MCF 10A (cell line): Measurements from ENCODE around the gene ZNF311. TPM values are rescaled to one million over a fixed set of nuclear protein-coding genes. Genes with fewer than 3 reads are reported as not detected.

Source experiments
- BruUV-seq: library from RNA; stranded (reverse); fragments of 400-500 nt; replicated peaks from 2 replicates; lab custom pipeline; 2021; lab: Mats Ljungman, UMichigan
- CTCF ChIA-PET: fragments of 300-600 bp; sonication (Branson Sonifier 250); formaldehyde crosslinking; extraction: SDS; loops from one replicate; lab custom pipeline; 2021; ENCODE audit warnings: antibody characterized with exemption, inconsistent platforms; lab: Yijun Ruan, JAX
- POLR2A ChIA-PET: fragments of 300-600, 350-650 bp; sonication (Branson Sonifier 250); formaldehyde crosslinking; extraction: SDS; loops from one replicate; lab custom pipeline; 2020; ENCODE audit warnings: antibody characterized with exemption, inconsistent platforms; lab: Yijun Ruan, JAX
- DNase-seq: peaks from one replicate; pipeline ENCODE4 v3.0.0-alpha.2; 2018; ENCODE audit not compliant: unreplicated experiment
- H3K27ac Mint-ChIP-seq: one replicate; pipeline ENCODE4 v1.8.0; 2022; ENCODE audit warnings: mild to moderate bottlenecking, low read depth, mixed read lengths; ENCODE audit not compliant: unreplicated experiment
- H3K27me3 Mint-ChIP-seq: one replicate; pipeline ENCODE4 v1.8.0; 2022; ENCODE audit warnings: mixed read lengths; ENCODE audit not compliant: insufficient read depth, unreplicated experiment
- H3K36me3 Mint-ChIP-seq: one replicate; pipeline ENCODE4 v1.8.0; 2022; ENCODE audit warnings: mild to moderate bottlenecking, moderate library complexity, mixed read lengths; ENCODE audit not compliant: insufficient read depth, unreplicated experiment
- H3K4me1 Mint-ChIP-seq: one replicate; pipeline ENCODE4 v1.8.0; 2022; ENCODE audit warnings: mixed read lengths; ENCODE audit not compliant: insufficient read depth, unreplicated experiment
- H3K4me3 Mint-ChIP-seq: one replicate; pipeline ENCODE4 v1.8.0; 2022; ENCODE audit warnings: mild to moderate bottlenecking, moderate library complexity, mixed read lengths; ENCODE audit not compliant: unreplicated experiment
- H3K9me3 Mint-ChIP-seq: one replicate; pipeline ENCODE4 v1.8.0; 2022; ENCODE audit warnings: mixed read lengths; ENCODE audit not compliant: unreplicated experiment
- intact Hi-C: fragments of 100-400 bp; cut with micrococcal nuclease; formaldehyde crosslinking; loops from 2 replicates; pipeline ENCODE4 v1.14.1; 2022
- total RNA-seq: library from RNA; stranded (reverse); gene quantifications from 2 replicates; pipeline ENCODE4 v1.2.3, GENCODE V29; 2022
- TF ChIP-seq, protein P1 (sequence below): fragments of 200-600 bp; IDR thresholded peaks from one replicate; pipeline ENCODE4 v1.8.0; 2022; ENCODE audit warnings: antibody characterized with exemption, mild to moderate bottlenecking; ENCODE audit not compliant: unreplicated experiment

ZNF311 gene
- total RNA-seq, 1 experiment from 2014 or later: 3.6 TPM

DNA sequence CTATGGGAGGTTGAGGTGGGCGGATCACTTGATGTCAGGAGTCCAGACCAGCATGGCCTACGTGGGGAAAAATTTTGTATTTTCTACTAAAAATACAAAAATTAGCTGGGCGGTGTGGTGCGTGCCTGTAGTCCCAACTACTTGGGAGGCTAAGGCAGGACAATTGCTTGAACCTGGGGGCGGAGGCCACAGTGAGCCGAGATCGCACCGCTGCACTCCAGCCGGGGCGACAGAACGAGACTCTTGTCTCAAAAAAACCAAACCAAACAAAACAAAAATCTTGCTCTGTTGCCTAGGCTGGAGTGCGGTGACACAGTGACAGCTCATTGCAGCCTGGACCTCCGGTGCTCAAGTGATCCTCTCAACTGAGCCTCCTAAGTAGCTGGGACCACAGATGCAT is 23.7 kb upstream of the ZNF311 start:
- ChIA-PET POLR2A (interaction anchor here (0.7 kb wide), 1 partner anchor 561 kb away, joined by 3 read pairs; no protein-coding TSS in a partner anchor), CTCF (interaction anchor here (0.5 to 2.3 kb wide), 2 partner anchors 11 to 13 kb away, joined by 3 to 7 read pairs; no protein-coding TSS in a partner anchor)
- Mint-ChIP-seq H3K4me1 (no peaks in the 10 kb centered on the region), H3K27me3 (peaks cover 84% of the 10 kb centered on the region), H3K27ac (no peak overlapping the region), H3K36me3 (no peaks in the 10 kb centered on the region), H3K4me3 (no peak overlapping the region), H3K9me3 (no peaks in the 10 kb centered on the region)
- no TSS peak for BruUV-seq
- TF ChIP-seq, protein P1, sequence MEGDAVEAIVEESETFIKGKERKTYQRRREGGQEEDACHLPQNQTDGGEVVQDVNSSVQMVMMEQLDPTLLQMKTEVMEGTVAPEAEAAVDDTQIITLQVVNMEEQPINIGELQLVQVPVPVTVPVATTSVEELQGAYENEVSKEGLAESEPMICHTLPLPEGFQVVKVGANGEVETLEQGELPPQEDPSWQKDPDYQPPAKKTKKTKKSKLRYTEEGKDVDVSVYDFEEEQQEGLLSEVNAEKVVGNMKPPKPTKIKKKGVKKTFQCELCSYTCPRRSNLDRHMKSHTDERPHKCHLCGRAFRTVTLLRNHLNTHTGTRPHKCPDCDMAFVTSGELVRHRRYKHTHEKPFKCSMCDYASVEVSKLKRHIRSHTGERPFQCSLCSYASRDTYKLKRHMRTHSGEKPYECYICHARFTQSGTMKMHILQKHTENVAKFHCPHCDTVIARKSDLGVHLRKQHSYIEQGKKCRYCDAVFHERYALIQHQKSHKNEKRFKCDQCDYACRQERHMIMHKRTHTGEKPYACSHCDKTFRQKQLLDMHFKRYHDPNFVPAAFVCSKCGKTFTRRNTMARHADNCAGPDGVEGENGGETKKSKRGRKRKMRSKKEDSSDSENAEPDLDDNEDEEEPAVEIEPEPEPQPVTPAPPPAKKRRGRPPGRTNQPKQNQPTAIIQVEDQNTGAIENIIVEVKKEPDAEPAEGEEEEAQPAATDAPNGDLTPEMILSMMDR: no peak
- intact Hi-C loops: no loop called here
- DNase-seq: no peak

DNA sequence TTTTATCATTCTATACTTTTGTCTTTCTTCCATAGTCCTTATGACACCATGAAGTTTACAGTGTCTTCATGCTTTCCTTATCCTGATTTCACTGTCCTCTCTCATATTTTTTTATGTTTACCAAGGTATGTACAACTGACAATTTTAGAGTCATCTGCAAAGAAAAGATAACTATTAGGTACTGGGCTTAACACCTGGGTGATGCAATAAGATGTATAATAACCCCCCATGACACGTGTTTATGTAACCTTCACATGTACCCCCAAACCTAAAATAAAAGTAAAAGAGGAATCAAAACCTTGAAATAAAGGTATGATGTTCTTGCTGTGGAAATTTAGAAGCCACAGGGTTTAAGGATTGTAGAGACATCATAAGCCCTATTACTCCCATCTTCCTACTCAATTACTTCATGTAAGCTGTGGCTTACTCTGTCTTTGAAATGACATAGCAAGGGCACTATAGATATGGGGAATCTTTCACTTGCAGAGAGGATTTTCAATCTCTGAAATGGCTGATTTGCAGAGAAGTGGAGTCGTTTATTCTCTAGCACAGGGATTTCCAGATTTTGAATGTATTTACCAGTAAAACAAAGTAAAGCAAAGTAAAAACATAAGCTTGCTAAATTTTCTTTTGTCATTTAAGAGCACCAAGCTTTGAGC is 20.9 kb upstream of the ZNF311 start:
- Mint-ChIP-seq H3K4me1 (no peaks in the 10 kb centered on the region), H3K27me3 (peaks cover 70% of the 10 kb centered on the region), H3K27ac (no peak overlapping the region), H3K36me3 (no peaks in the 10 kb centered on the region), H3K4me3 (no peak overlapping the region), H3K9me3 (no peaks in the 10 kb centered on the region)
- DNase-seq: no peak
- CTCF ChIA-PET: interaction anchor here (1.2 kb wide), 1 partner anchor 10 kb away, joined by 5 read pairs; no protein-coding TSS in a partner anchor
- POLR2A ChIA-PET: no interaction called here
- intact Hi-C loops: no loop called here
- BruUV-seq: no TSS peak
- TF ChIP-seq, protein P1: no peak

DNA sequence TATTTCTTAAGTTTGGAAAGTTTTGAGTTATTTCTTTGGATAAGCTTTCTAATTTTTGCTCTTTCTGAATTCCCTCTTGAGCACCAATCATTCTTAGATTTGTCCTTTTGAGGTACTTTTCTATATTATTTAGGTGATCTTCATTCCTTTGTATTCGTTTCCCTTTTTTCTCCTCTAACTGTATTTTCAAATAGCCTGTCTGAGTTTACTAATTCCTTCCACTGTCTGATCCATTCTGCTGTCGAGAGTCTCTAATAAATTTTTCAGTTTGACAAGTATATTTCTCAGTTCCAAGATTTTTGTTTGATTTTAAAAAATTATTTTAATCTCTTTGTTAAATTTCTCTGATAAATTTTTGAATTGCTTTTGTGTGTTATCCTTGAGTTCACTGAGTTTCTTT is 16.3 kb upstream of the ZNF311 start:
- Mint-ChIP-seq H3K27ac (no peak overlapping the region), H3K4me1 (peaks cover 10% of the 10 kb centered on the region), H3K4me3 (no peak overlapping the region), H3K36me3 (no peaks in the 10 kb centered on the region), H3K27me3 (peaks cover 24% of the 10 kb centered on the region), H3K9me3 (no peaks in the 10 kb centered on the region)
- ChIA-PET CTCF (interaction anchor here (0.6 to 2.6 kb wide), 4 partner anchors 106 to 518 kb away, joined by 3 to 18 read pairs (median 4); no protein-coding TSS in a partner anchor), POLR2A (interaction anchor here (1.8 kb wide), 1 partner anchor 184 kb away, joined by 7 read pairs; no protein-coding TSS in a partner anchor)
- DNase-seq: no peak
- intact Hi-C loops: no loop called here
- BruUV-seq: no TSS peak
- TF ChIP-seq, protein P1: no peak

DNA sequence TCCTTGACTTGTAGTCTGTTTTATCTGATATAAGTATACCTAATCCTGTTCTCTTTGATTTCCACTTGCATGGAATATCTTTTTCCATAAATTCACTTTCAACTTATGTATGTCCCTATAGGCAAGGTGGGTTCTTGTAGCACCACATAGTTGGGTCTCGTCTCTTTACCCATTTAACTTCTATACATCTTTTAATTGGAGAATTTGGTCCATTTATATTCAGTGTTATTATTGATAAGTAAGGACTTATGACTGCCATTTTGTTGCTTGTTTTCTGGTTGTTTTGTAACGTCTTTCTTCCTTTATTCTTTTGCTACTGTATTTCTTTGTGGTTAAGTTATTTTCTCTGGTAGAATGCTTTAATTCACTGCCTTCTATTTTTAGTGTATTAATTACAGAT is 14.5 kb upstream of the ZNF311 start:
- no TSS peak for BruUV-seq
- CTCF ChIA-PET: interaction anchor here (2.6 kb wide), 1 partner anchor 182 kb away, joined by 18 read pairs; no protein-coding TSS in a partner anchor
- Mint-ChIP-seq H3K36me3 (no peaks in the 10 kb centered on the region), H3K9me3 (no peaks in the 10 kb centered on the region), H3K27ac (no peak overlapping the region), H3K27me3 (peaks cover 13% of the 10 kb centered on the region), H3K4me3 (no peak overlapping the region), H3K4me1 (peaks cover 12% of the 10 kb centered on the region)
- intact Hi-C loops: loop anchor here (5.0 kb wide), 1 partner anchor 568 kb away; the partner anchor contains the start of gene OR2H2
- POLR2A ChIA-PET: interaction anchor here (1.8 kb wide), 1 partner anchor 182 kb away, joined by 7 read pairs; no protein-coding TSS in a partner anchor
- TF ChIP-seq, protein P1: no peak
- no peak for DNase-seq
